ENCODE measurements around the gene PPP2R5C.

PPP2R5C gene

DNA sequence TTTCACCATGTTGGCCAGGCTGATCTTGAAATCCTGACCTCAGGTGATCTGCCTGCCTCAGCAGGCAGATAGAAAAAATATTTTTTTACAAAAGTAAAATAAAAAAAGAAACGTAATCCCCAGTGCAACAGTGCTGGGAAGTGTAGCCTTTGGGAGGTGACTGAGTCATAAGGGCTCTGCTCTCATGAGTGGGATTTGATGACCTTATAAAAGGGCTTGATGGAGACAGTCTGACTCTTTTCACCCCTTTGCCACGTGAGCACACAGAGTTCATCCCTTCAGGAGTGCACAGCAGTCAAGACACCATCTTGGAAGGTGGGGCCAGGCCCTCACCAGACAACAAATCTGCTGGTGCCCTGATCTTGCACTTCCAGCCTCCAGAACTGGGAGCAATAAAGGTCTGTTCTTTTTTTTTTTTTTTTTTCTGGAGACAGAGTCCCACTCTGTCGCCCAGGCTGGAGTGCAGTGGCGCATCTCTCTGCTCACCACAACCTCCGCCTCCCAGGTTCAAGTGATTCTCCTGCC is 178.2 kb downstream of the PPP2R5C start:
- Histone ChIP-seq H3K9ac (ENCODE audit: insufficient read length) (no peak overlapping the region), H3K36me3 (ENCODE audit: insufficient read depth, low read length) (no peaks in the 10 kb centered on the region), H3K4me3 (no peak overlapping the region), H3K27ac (no peak overlapping the region), H3K9me3 (ENCODE audit: low read depth, low read length) (no peaks in the 10 kb centered on the region)
- DNase-seq (ENCODE audit: low read depth, low spot score) = no peak
- TF ChIP-seq POLR2AphosphoS5 (IDR thresholded peaks at IDR 0.05; ENCODE audit: borderline replicate concordance, low read depth, low read length) (no peak), FOXP2 (optimal IDR thresholded peaks at IDR 0.05; ENCODE audit: control extremely low read depth, extremely low read length, insufficient read depth) (no peak), EZH2 (IDR thresholded peaks at IDR 0.05) (no peak)

DNA sequence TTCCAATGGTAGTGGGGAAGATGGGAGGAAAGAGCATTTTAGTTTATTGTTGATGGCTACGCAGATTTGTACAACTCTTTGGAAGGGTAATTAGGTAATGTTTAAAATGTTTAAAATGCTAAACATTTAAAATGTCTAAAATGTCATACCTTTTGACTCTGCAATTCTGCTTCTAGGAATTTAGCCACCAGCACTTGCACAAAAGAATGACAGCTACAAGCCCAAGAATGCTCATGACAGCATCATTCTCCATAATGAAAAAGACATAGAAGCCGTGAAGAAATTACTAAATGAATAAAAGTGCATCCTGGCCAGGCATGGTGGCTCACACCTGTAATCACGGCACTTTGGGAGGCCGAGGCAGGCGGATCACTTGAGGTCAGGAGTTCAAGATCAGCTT is 182.9 kb downstream of the PPP2R5C start:
- Histone ChIP-seq H3K4me3 (no peak overlapping the region), H3K9me3 (ENCODE audit: low read depth, low read length) (no peaks in the 10 kb centered on the region), H3K36me3 (ENCODE audit: insufficient read depth, low read length) (no peaks in the 10 kb centered on the region), H3K27ac (no peak overlapping the region), H3K9ac (ENCODE audit: insufficient read length) (no peak overlapping the region)
- TF ChIP-seq FOXP2 (optimal IDR thresholded peaks at IDR 0.05; ENCODE audit: control extremely low read depth, extremely low read length, insufficient read depth) = no peak
- no peak for TF ChIP-seq POLR2AphosphoS5 (IDR thresholded peaks at IDR 0.05; ENCODE audit: borderline replicate concordance, low read depth, low read length)
- TF ChIP-seq EZH2 (IDR thresholded peaks at IDR 0.05) = no peak
- DNase-seq (ENCODE audit: low read depth, low spot score) = no peak

DNA sequence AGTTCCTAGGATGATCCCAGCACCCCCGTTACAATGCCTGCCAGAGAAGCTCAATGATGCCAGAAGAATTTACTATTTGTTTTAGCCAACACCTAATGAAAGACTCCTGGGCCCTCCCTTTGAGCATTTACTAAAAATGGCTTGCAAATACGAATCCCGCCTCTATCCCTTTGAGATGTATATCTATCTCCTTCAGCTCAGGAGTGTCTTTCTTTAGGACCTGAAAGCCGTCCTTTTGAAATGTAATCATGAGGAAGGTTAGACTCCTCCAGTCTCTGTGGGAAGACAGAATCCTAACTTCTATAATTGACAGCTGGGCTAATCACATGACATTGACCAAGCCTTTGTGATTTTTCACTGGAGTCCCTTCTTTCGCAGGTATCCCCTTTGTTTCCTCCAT is 183.7 kb downstream of the PPP2R5C start:
- Histone ChIP-seq H3K9ac (ENCODE audit: insufficient read length) (no peak overlapping the region), H3K27ac (no peak overlapping the region), H3K36me3 (ENCODE audit: insufficient read depth, low read length) (no peaks in the 10 kb centered on the region), H3K9me3 (ENCODE audit: low read depth, low read length) (no peaks in the 10 kb centered on the region), H3K4me3 (no peak overlapping the region)
- no peak for TF ChIP-seq FOXP2 (optimal IDR thresholded peaks at IDR 0.05; ENCODE audit: control extremely low read depth, extremely low read length, insufficient read depth)
- no peak for TF ChIP-seq EZH2 (IDR thresholded peaks at IDR 0.05)
- no peak for DNase-seq (ENCODE audit: low read depth, low spot score)

GRCh38 chr14:101947577-101947903 is 186.0 kb downstream of the PPP2R5C start:
- H3K36me3 ChIP-seq (ENCODE audit: insufficient read depth, low read length) = no peaks in the 10 kb centered on the region
- peak overlapping the region; percentile 92 for H3K27ac ChIP-seq
- TF ChIP-seq FOXP2 (optimal IDR thresholded peaks at IDR 0.05; ENCODE audit: control extremely low read depth, extremely low read length, insufficient read depth) (no peak), EZH2 (IDR thresholded peaks at IDR 0.05) (no peak), POLR2AphosphoS5 (IDR thresholded peaks at IDR 0.05; ENCODE audit: borderline replicate concordance, low read depth, low read length) (no peak)
- DNase-seq (ENCODE audit: low read depth, low spot score) = no peak
- peak overlapping the region; percentile 97 for H3K9ac ChIP-seq (ENCODE audit: insufficient read length)
- H3K9me3 ChIP-seq (ENCODE audit: low read depth, low read length) = no peaks in the 10 kb centered on the region
- H3K4me3 ChIP-seq = peak overlapping the region; percentile 88

DNA sequence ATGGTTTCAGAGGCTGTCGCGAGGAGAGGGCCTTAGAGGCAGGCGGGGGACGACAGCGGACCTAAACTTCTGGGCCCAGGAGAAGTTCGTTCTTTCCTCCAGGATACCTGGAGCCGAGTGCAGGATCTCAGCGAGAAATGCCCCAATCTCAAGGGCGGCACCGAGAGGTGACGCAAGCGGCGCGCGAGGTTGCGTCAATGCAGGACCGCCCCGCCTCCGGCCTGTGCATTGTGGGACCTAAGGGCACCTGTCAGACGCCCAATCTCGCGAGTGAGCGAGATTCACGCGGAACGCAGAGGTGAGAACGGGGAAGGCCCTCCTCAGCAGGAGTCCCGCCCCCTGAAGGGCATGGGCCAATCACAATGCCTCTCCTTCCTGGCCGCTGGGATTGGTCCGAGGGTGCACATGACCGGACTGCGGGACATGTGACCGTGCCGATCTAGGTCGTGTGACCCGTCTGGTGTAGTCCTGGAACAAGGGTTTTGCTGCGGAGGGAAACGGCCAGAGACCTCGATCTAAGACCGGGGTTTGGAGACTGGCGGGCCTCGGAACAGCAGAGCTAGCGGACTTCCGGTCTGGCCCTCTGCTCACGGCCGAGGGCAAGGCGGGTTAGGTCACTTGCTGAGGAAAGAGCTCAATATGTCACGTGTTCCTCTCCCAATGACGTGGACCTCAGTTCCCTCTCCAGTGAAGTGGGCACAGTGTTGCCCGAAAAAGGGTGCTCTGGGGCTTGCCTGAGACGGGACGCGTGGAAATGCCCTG is 186.6 kb downstream of the PPP2R5C start:
- Histone ChIP-seq H3K9ac (ENCODE audit: insufficient read length) (peak overlapping the region; percentile 97), H3K9me3 (ENCODE audit: low read depth, low read length) (no peaks in the 10 kb centered on the region), H3K36me3 (ENCODE audit: insufficient read depth, low read length) (no peaks in the 10 kb centered on the region), H3K27ac (peak overlapping the region; percentile 92), H3K4me3 (peak overlapping the region; percentile 88)
- peak; percentile 94 for TF ChIP-seq FOXP2 (optimal IDR thresholded peaks at IDR 0.05; ENCODE audit: control extremely low read depth, extremely low read length, insufficient read depth)
- no peak for TF ChIP-seq EZH2 (IDR thresholded peaks at IDR 0.05)
- TF ChIP-seq POLR2AphosphoS5 (IDR thresholded peaks at IDR 0.05; ENCODE audit: borderline replicate concordance, low read depth, low read length) = peak; percentile 95
- peak; percentile 98 for DNase-seq (ENCODE audit: low read depth, low spot score)

DNA sequence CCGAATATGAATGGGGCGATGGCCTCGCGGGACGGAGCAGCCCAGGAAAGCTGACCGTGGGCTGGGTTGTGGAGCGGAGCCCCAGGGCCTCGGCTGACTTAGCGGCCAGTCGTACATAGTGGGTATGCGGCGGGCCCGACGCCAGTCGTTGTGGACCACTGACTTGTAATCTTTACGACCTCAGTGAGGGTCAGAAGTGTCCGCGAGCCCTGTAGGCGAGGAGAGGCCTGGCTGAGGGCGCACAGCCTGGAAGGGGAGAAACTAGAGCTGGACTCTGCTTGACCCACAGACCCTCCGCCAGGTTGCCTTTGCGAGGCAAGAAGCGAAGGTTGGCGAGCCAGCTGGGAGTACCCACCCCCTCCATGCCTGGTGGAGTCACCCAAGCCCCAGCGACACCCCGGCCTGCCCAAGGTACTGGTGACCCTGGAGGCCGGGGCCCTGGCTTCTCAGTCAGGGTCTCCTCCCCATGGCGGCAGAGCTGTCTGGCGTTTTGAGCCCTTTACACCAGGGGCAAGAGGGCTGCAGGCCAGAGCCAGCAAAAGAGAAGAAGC is 187.2 kb downstream of the PPP2R5C start:
- DNase-seq (ENCODE audit: low read depth, low spot score) = no peak
- TF ChIP-seq EZH2 (IDR thresholded peaks at IDR 0.05) (no peak), FOXP2 (optimal IDR thresholded peaks at IDR 0.05; ENCODE audit: control extremely low read depth, extremely low read length, insufficient read depth) (no peak), POLR2AphosphoS5 (IDR thresholded peaks at IDR 0.05; ENCODE audit: borderline replicate concordance, low read depth, low read length) (no peak)

DNA sequence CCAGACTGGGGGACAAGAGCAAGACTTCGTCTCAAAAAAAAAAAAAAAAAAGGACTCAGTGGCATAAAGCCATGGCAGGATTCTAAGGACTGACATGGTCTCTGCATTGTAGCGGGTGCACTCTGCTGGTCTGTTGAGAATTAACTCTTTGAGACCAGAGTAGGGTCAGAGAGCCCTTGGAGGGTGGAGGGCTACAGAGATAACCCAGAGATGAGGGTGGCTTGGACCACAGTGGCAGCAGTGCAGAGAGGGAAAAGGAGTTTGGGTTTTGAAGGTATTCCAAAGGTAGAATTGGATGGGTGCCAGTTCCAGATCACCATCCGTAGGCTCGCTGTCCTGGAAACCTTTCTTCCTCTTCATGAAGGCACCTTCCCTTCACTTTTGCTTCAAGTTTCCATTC is 188.6 kb downstream of the PPP2R5C start:
- no peaks in the 10 kb centered on the region for H3K9me3 ChIP-seq (ENCODE audit: low read depth, low read length)
- DNase-seq (ENCODE audit: low read depth, low spot score) = no peak
- no peaks in the 10 kb centered on the region for H3K36me3 ChIP-seq (ENCODE audit: insufficient read depth, low read length)
- TF ChIP-seq FOXP2 (optimal IDR thresholded peaks at IDR 0.05; ENCODE audit: control extremely low read depth, extremely low read length, insufficient read depth) = no peak
- no peak for TF ChIP-seq POLR2AphosphoS5 (IDR thresholded peaks at IDR 0.05; ENCODE audit: borderline replicate concordance, low read depth, low read length)
- no peak for TF ChIP-seq EZH2 (IDR thresholded peaks at IDR 0.05)
- H3K4me3 ChIP-seq = no peak overlapping the region
- no peak overlapping the region for H3K27ac ChIP-seq
- no peak overlapping the region for H3K9ac ChIP-seq (ENCODE audit: insufficient read length)

More for the DNA sequence above, 187.2 kb downstream of the PPP2R5C start:
- Histone ChIP-seq H3K9ac (ENCODE audit: insufficient read length) (peak overlapping the region; percentile 95), H3K36me3 (ENCODE audit: insufficient read depth, low read length) (no peaks in the 10 kb centered on the region), H3K27ac (peak overlapping the region; percentile 87; the same call in 1 of the 2 replicates), H3K9me3 (ENCODE audit: low read depth, low read length) (no peaks in the 10 kb centered on the region), H3K4me3 (peak overlapping the region; percentile 88)

- no peak overlapping the region for H3K9ac ChIP-seq (ENCODE audit: insufficient read length)
- H3K9me3 ChIP-seq (ENCODE audit: low read depth, low read length) = no peaks in the 10 kb centered on the region
- no peaks in the 10 kb centered on the region for H3K36me3 ChIP-seq (ENCODE audit: insufficient read depth, low read length)
- no peak overlapping the region for H3K4me3 ChIP-seq
- H3K27ac ChIP-seq = no peak overlapping the region
- DNase-seq (ENCODE audit: low read depth, low spot score) = no peak
- TF ChIP-seq POLR2AphosphoS5 (IDR thresholded peaks at IDR 0.05; ENCODE audit: borderline replicate concordance, low read depth, low read length) (no peak), EZH2 (IDR thresholded peaks at IDR 0.05) (no peak), FOXP2 (optimal IDR thresholded peaks at IDR 0.05; ENCODE audit: control extremely low read depth, extremely low read length, insufficient read depth) (no peak)
These were observed 189.2 kb downstream of the PPP2R5C start for GRCh38 chr14:101950516-101951215.

Measured in SK-N-MC (cell line).